ENCODE measurements around the gene ATP13A2. TPM values are rescaled to one million over a fixed set of nuclear protein-coding genes. Genes with fewer than 3 reads are reported as not detected.
"Not testable (repeated sequence)": the region's sequence is repeated elsewhere in the genome, so short reads cannot be mapped to it uniquely, and the experiment has no call there.

ATP13A2 gene
- total RNA-seq, 1 donor from 2014 or later: 39.2 TPM

DNA sequence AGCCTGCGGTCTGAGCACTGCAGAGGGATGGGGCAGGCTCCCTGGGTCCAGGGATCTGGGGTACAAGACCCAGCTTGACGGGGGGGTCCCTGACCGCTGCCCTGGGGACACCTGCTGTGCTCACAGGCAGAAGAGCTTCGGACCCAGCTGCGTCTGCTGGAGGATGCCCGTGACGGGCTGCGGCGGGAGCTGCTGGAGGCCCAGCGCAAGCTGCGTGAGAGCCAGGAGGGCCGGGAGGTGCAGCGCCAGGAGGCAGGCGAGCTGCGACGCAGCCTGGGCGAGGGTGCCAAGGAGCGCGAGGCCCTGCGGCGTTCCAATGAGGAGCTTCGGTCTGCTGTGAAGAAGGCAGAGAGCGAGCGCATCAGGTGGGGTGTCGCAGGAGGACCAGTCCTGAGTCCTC is 56.5 kb downstream of the ATP13A2 start:
- Histone ChIP-seq H3K4me1 (peaks cover 0 to 3% of the 10 kb centered on the region in 2 donors), H3K9me3 (no peaks in the 10 kb centered on the region), H3K27ac (no peak overlapping the region), H3K27me3 (no peaks in the 10 kb centered on the region), H3K36me3 (peaks cover 19 to 22% of the 10 kb centered on the region in 2 donors), H3K4me3 (no peak overlapping the region)
- no peak for TF ChIP-seq CTCF (IDR thresholded peaks at IDR 0.05)
- no peak for DNase-seq (ENCODE audit: low spot score in 2 of 2)
- intact Hi-C loops (cut with DNase I): loop anchor here (10.0 kb wide), 1 partner anchor 170 kb away; no protein-coding TSS in a partner anchor

GRCh38 chr1:16954579-16954978 is 57.1 kb downstream of the ATP13A2 start:
- Histone ChIP-seq H3K9me3 (no peaks in the 10 kb centered on the region), H3K4me1 (peaks cover 0 to 3% of the 10 kb centered on the region in 2 donors), H3K27ac (no peak overlapping the region), H3K27me3 (no peaks in the 10 kb centered on the region), H3K4me3 (no peak overlapping the region), H3K36me3 (peaks cover 19 to 22% of the 10 kb centered on the region in 2 donors)
- no peak for TF ChIP-seq CTCF (IDR thresholded peaks at IDR 0.05)
- DNase-seq (ENCODE audit: low spot score in 2 of 2): no peak
- intact Hi-C loops (cut with DNase I): loop anchor here (10.0 kb wide), 1 partner anchor 170 kb away; no protein-coding TSS in a partner anchor

GRCh38 chr1:16952376-16952775 is 59.4 kb downstream of the ATP13A2 start:
- not testable (repeated sequence) for H3K27me3 ChIP-seq; H3K9me3 ChIP-seq; H3K4me1 ChIP-seq; H3K27ac ChIP-seq; H3K4me3 ChIP-seq; DNase-seq (ENCODE audit: low spot score in 2 of 2)
- intact Hi-C loops (cut with DNase I): loop anchor here (10.0 kb wide), 1 partner anchor 172 kb away; no protein-coding TSS in a partner anchor
- H3K36me3 ChIP-seq: peaks cover 19 to 30% of the 10 kb centered on the region in 2 donors

- H3K4me3 ChIP-seq; H3K27me3 ChIP-seq; H3K4me1 ChIP-seq; H3K27ac ChIP-seq; DNase-seq (ENCODE audit: low spot score in 2 of 2); H3K9me3 ChIP-seq; intact Hi-C loops (cut with DNase I): not testable (repeated sequence)
- H3K36me3 ChIP-seq: peaks cover 22 to 23% of the 10 kb centered on the region in 2 donors
These were observed 62.7 kb downstream of the ATP13A2 start for GRCh38 chr1:16949026-16949425.

DNA sequence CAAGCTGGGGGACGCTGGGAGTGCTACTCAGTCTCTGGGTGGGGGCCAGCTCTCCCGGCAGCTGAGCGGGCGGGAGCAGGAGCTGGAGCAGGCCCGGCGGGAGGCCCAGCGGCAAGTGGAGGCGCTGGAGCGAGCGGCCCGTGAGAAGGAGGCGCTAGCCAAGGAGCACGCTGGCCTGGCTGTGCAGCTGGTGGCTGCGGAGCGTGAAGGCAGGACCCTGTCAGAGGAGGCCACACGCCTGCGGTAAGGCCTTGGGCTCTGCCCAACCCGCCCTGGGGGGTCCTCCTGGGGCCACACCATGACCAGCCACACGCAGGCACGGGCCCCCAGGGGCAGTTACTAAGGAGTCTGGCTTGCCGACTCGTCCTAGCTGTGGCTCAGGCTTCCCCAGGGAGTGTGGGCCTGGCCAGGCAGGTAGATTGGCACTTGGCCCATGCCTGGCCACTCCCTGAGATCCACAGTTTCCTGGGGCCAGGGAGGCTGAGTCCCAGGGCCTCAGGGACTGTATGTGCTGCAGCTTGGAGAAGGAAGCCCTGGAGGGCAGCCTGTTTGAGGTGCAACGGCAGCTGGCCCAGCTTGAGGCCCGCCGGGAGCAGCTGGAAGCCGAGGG is 63.3 kb downstream of the ATP13A2 start:
- H3K4me1 ChIP-seq; H3K27me3 ChIP-seq; intact Hi-C loops (cut with DNase I); H3K4me3 ChIP-seq; H3K9me3 ChIP-seq; DNase-seq (ENCODE audit: low spot score in 2 of 2): not testable (repeated sequence)
- Histone ChIP-seq H3K27ac (peak overlapping the region in 1 of 2 donors; percentile 12), H3K36me3 (peaks cover 22 to 28% of the 10 kb centered on the region in 2 donors)

- H3K4me1 ChIP-seq: peaks cover 0 to 4% of the 10 kb centered on the region in 2 donors
- no peak overlapping the region for H3K27ac ChIP-seq
- DNase-seq (ENCODE audit: low spot score in 2 of 2): no peak
- TF ChIP-seq CTCF (IDR thresholded peaks at IDR 0.05): no peak
- H3K27me3 ChIP-seq: no peaks in the 10 kb centered on the region
- no peaks in the 10 kb centered on the region for H3K9me3 ChIP-seq
- peaks cover 28 to 36% of the 10 kb centered on the region in 2 donors for H3K36me3 ChIP-seq
- no peak overlapping the region for H3K4me3 ChIP-seq
- intact Hi-C loops (cut with DNase I): no loop called here
These were observed 65.1 kb downstream of the ATP13A2 start for GRCh38 chr1:16946646-16947045.

- H3K36me3 ChIP-seq: peaks cover 28 to 36% of the 10 kb centered on the region in 2 donors
- intact Hi-C loops (cut with DNase I): not testable (repeated sequence)
These were observed 65.5 kb downstream of the ATP13A2 start for GRCh38 chr1:16946185-16946584.

GRCh38 chr1:16945512-16945911 is 66.2 kb downstream of the ATP13A2 start:
- H3K27me3 ChIP-seq; intact Hi-C loops (cut with DNase I); H3K4me1 ChIP-seq; DNase-seq (ENCODE audit: low spot score in 2 of 2); H3K9me3 ChIP-seq; H3K4me3 ChIP-seq; H3K27ac ChIP-seq: not testable (repeated sequence)
- H3K36me3 ChIP-seq: peaks cover 28 to 40% of the 10 kb centered on the region in 2 donors

More at GRCh38 chr1:16946185-16946584, 65.5 kb downstream of the ATP13A2 start:
- H3K27ac ChIP-seq; H3K9me3 ChIP-seq; H3K4me1 ChIP-seq; H3K4me3 ChIP-seq; DNase-seq (ENCODE audit: low spot score in 2 of 2); H3K27me3 ChIP-seq: not testable (repeated sequence)
